H9 (cell line): ENCODE data around the gene ARMC10. TPM values are rescaled to one million over a fixed set of nuclear protein-coding genes. Genes with fewer than 3 reads are reported as not detected.
A peak's percentile ranks its signal among the peaks of the same experiment; 100 is the strongest.
"Not testable (repeated sequence)": the region's sequence is repeated elsewhere in the genome, so short reads cannot be mapped to it uniquely, and the experiment has no call there.

ENCODE experiments used
- DNase-seq: peaks from one replicate; pipeline ENCODE4 v3.0.0-alpha.2; 2017
- H2AFZ ChIP-seq: one replicate; pipeline ENCODE4 v1.6.1; 2013; ENCODE audit warnings: mild to moderate bottlenecking, low read length, control low read depth, moderate library complexity
- H2AK5ac ChIP-seq: 2 replicates; pipeline ENCODE4 v1.6.1; 2013; ENCODE audit warnings: low read length, control low read depth, mixed read lengths; ENCODE audit not compliant: insufficient read length
- H2BK120ac ChIP-seq: one replicate; pipeline ENCODE4 v1.6.1; 2013; ENCODE audit warnings: low read depth, mild to moderate bottlenecking, low read length, control low read depth, inconsistent platforms; ENCODE audit not compliant: poor library complexity, severe bottlenecking
- H2BK12ac ChIP-seq: 2 replicates; pipeline ENCODE4 v1.6.1; 2013; ENCODE audit warnings: low read length, control low read depth, mixed read lengths, low read depth; ENCODE audit not compliant: insufficient read length
- H2BK15ac ChIP-seq: 2 replicates; pipeline ENCODE4 v1.6.1; 2013; ENCODE audit warnings: low read depth, low read length, control low read depth
- H2BK20ac ChIP-seq: one replicate; pipeline ENCODE4 v1.6.1; 2013; ENCODE audit warnings: low read depth, mild to moderate bottlenecking, low read length, control low read depth, inconsistent platforms; ENCODE audit not compliant: poor library complexity, severe bottlenecking
- H2BK5ac ChIP-seq: 2 replicates; pipeline ENCODE4 v1.6.1; 2013; ENCODE audit warnings: low read length, control low read depth, mixed read lengths; ENCODE audit not compliant: insufficient read length
- H3K14ac ChIP-seq: 2 replicates; pipeline ENCODE4 v1.6.1; 2013; ENCODE audit warnings: low read length, control low read depth; ENCODE audit not compliant: insufficient read depth
- H3K18ac ChIP-seq: 2 replicates; pipeline ENCODE4 v1.6.1; 2013; ENCODE audit warnings: low read depth, mild to moderate bottlenecking, mixed read lengths, low read length, control low read depth; ENCODE audit not compliant: insufficient read length
- H3K23ac ChIP-seq: 2 replicates; pipeline ENCODE4 v1.6.1; 2013; ENCODE audit warnings: low read length, control low read depth, mixed read lengths, low read depth; ENCODE audit not compliant: insufficient read length
- H3K23me2 ChIP-seq: 2 replicates; pipeline ENCODE4 v1.6.1; 2013; ENCODE audit warnings: low read depth, mild to moderate bottlenecking, mixed read lengths, low read length, control low read depth; ENCODE audit not compliant: insufficient read length, poor library complexity, severe bottlenecking
- H3K27ac ChIP-seq: 2 replicates; pipeline ENCODE4 v1.5.1; 2013; ENCODE audit warnings: low read length, control low read depth, mixed read lengths, low read depth; ENCODE audit not compliant: insufficient read length
- H3K27me3 ChIP-seq: 2 replicates; pipeline ENCODE4 v1.6.1; 2013; ENCODE audit warnings: low read length, control low read depth, inconsistent platforms; ENCODE audit not compliant: insufficient read depth
- H3K4ac ChIP-seq: 2 replicates; pipeline ENCODE4 v1.6.1; 2013; ENCODE audit warnings: low read depth, mild to moderate bottlenecking, control low read depth, inconsistent platforms, low read length, moderate library complexity
- H3K4me1 ChIP-seq: 2 replicates; pipeline ENCODE4 v1.6.1; 2013; ENCODE audit warnings: low read length, control low read depth, inconsistent platforms; ENCODE audit not compliant: insufficient read depth
- H3K4me2 ChIP-seq: 2 replicates; pipeline ENCODE4 v1.6.1; 2013; ENCODE audit warnings: low read length, control low read depth, mixed read lengths; ENCODE audit not compliant: insufficient read length, insufficient read depth
- H3K56ac ChIP-seq: 2 replicates; pipeline ENCODE4 v1.6.1; 2013; ENCODE audit warnings: low read depth, mild to moderate bottlenecking, mixed read lengths, low read length, control low read depth; ENCODE audit not compliant: insufficient read length
- H3K79me1 ChIP-seq: 2 replicates; pipeline ENCODE4 v1.6.1; 2013; ENCODE audit warnings: low read depth, mild to moderate bottlenecking, moderate library complexity, low read length, control low read depth, inconsistent platforms; ENCODE audit not compliant: insufficient read depth, poor library complexity, severe bottlenecking
- H3K79me2 ChIP-seq: 2 replicates; pipeline ENCODE4 v1.6.1; 2013; ENCODE audit warnings: low read length, control low read depth, inconsistent platforms; ENCODE audit not compliant: insufficient read depth
- H3K9ac ChIP-seq: 2 replicates; pipeline ENCODE4 v1.6.1; 2013; ENCODE audit warnings: low read length, control low read depth, mixed read lengths; ENCODE audit not compliant: insufficient read length; ENCODE audit errors: extremely low read depth
- H3K9me3 ChIP-seq: one replicate; pipeline ENCODE4 v1.6.1; 2013; ENCODE audit warnings: low read depth, low read length, inconsistent platforms; ENCODE audit not compliant: control insufficient read depth
- H3T11ph ChIP-seq: one replicate; pipeline ENCODE4 v1.6.1; 2013; ENCODE audit warnings: mild to moderate bottlenecking, low read length, control low read depth, inconsistent platforms
- H4K20me1 ChIP-seq: one replicate; pipeline ENCODE4 v1.6.1; 2013; ENCODE audit not compliant: control insufficient read depth, insufficient read length, insufficient read depth
- H4K5ac ChIP-seq: 2 replicates; pipeline ENCODE4 v1.6.1; 2013; ENCODE audit warnings: low read depth, mild to moderate bottlenecking, mixed read lengths, low read length, control low read depth; ENCODE audit not compliant: insufficient read length
- H4K8ac ChIP-seq: replicated peaks from 2 replicates; pipeline ENCODE4 v1.6.1; 2013; ENCODE audit warnings: low read length, control low read depth, mixed read lengths, low read depth; ENCODE audit not compliant: insufficient read length
- H4K91ac ChIP-seq: 2 replicates; pipeline ENCODE4 v1.6.1; 2013; ENCODE audit warnings: low read depth, mild to moderate bottlenecking, moderate library complexity, mixed read lengths, low read length, control low read depth; ENCODE audit not compliant: insufficient read length
- H3K27ac Mint-ChIP-seq, 3 experiments: 2 replicates in 2 of 3; 3 replicates in 1 of 3; pipeline ENCODE4 v1.8.0; 2020 to 2021; ENCODE audit warnings: mixed read lengths in 3 of 3, mild to moderate bottlenecking in 1 of 3, moderate library complexity in 1 of 3
- H3K27me3 Mint-ChIP-seq: 2 replicates; pipeline ENCODE4 v1.8.0; 2021; ENCODE audit warnings: low read depth, mild to moderate bottlenecking, moderate library complexity, mixed read lengths
- H3K36me3 Mint-ChIP-seq, 3 experiments: 2 replicates in 2 of 3; 3 replicates in 1 of 3; pipeline ENCODE4 v1.8.0; 2020 to 2021; ENCODE audit warnings: low read depth in 3 of 3, mixed read lengths in 3 of 3; ENCODE audit not compliant: insufficient read depth in 1 of 3
- H3K4me1 Mint-ChIP-seq, 2 experiments: 2 replicates each; pipeline ENCODE4 v1.8.0; 2020; ENCODE audit warnings: mixed read lengths in 2 of 2
- H3K4me3 Mint-ChIP-seq, 2 experiments: 2 replicates in 1 of 2; 3 replicates in 1 of 2; pipeline ENCODE4 v1.8.0; 2020 to 2021; ENCODE audit warnings: mild to moderate bottlenecking in 2 of 2, mixed read lengths in 2 of 2, moderate library complexity in 1 of 2
- H3K9me3 Mint-ChIP-seq, 2 experiments: 2 replicates in 1 of 2; 3 replicates in 1 of 2; pipeline ENCODE4 v1.8.0; 2020; ENCODE audit warnings: mild to moderate bottlenecking in 2 of 2, mixed read lengths in 2 of 2, moderate library complexity in 1 of 2
- WGBS: extraction: QIAGEN DNeasy Blood & Tissue Kit; methylation state at CpG from one replicate; pipeline ENCODE4 v1.1.7; 2013; ENCODE audit warnings: missing lambda C conversion rate, low lambda C conversion rate, mixed read lengths; ENCODE audit not compliant: insufficient read length; ENCODE audit errors: extremely low coverage; 5-methylcytosine and 5-hydroxymethylcytosine counted together
- total RNA-seq: library from RNA; stranded (reverse); gene quantifications from 2 replicates; pipeline ENCODE4 v1.2.1, GENCODE V29; 2021
- TF ChIP-seq, protein P1 (sequence below): fragments of 200-600 bp; sonication (generic); conservative IDR thresholded peaks from 3 replicates; pipeline ENCODE4 v1.8.0; 2021; ENCODE audit warnings: antibody characterized with exemption, mild to moderate bottlenecking

Gene ARMC10
- total RNA-seq, 1 experiment from 2014 or later = 46.8 TPM

DNA sequence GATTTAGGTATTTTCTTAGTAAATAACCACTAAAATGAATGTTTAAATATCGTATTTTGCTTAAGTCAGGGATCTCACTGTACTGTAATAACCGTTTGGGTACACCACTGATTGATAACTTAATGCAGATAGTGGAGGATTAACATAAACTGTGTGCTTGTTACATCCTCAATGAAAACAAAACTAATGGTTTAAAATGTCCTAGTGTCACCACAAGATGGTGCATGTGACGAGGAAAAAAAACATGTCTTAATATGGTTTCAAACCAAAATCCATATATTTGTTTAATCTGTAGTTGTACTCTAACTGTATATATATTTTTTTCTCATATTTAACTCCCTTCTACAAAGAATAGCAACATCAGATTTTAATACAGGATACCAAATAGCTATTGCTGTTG lies 19.2 kb downstream of the ARMC10 start:
- TF ChIP-seq, protein P1, sequence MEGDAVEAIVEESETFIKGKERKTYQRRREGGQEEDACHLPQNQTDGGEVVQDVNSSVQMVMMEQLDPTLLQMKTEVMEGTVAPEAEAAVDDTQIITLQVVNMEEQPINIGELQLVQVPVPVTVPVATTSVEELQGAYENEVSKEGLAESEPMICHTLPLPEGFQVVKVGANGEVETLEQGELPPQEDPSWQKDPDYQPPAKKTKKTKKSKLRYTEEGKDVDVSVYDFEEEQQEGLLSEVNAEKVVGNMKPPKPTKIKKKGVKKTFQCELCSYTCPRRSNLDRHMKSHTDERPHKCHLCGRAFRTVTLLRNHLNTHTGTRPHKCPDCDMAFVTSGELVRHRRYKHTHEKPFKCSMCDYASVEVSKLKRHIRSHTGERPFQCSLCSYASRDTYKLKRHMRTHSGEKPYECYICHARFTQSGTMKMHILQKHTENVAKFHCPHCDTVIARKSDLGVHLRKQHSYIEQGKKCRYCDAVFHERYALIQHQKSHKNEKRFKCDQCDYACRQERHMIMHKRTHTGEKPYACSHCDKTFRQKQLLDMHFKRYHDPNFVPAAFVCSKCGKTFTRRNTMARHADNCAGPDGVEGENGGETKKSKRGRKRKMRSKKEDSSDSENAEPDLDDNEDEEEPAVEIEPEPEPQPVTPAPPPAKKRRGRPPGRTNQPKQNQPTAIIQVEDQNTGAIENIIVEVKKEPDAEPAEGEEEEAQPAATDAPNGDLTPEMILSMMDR = peak; percentile 29; the same call in 2 of the 3 replicates
- H4K8ac ChIP-seq = no peak overlapping the region
- no peak overlapping the region for H3K9ac ChIP-seq
- Mint-ChIP-seq H3K4me1 (no peaks in the 10 kb centered on the region), H3K4me3 (no peak overlapping the region), H3K36me3 (peaks cover 10 to 55% (median 41%) of the 10 kb centered on the region in 3 experiments; a peak in 6 of 7 replicates), H3K27ac (no peak overlapping the region), H3K9me3 (no peaks in the 10 kb centered on the region), H3K27me3 (no peaks in the 10 kb centered on the region)
- no peak overlapping the region for H3K23ac ChIP-seq
- no peak overlapping the region for H2BK20ac ChIP-seq
- no peak overlapping the region for H4K91ac ChIP-seq
- H2BK5ac ChIP-seq = no peak overlapping the region
- no peak overlapping the region for H2BK120ac ChIP-seq
- DNase-seq = no peak
- no peak overlapping the region for H3K18ac ChIP-seq
- H4K5ac ChIP-seq = no peak overlapping the region
- no peak overlapping the region for H3K4me2 ChIP-seq
- H2AFZ ChIP-seq = no peak overlapping the region
- H3T11ph ChIP-seq = no peak overlapping the region
- no peak overlapping the region for H3K14ac ChIP-seq
- no peak overlapping the region for H3K56ac ChIP-seq
- no peaks in the 10 kb centered on the region for H3K4me1 ChIP-seq
- H3K79me2 ChIP-seq = no peaks in the 10 kb centered on the region
- no peak overlapping the region for H2BK12ac ChIP-seq
- no peaks in the 10 kb centered on the region for H3K27me3 ChIP-seq
- H3K4ac ChIP-seq = no peak overlapping the region
- H2AK5ac ChIP-seq = no peak overlapping the region
- H3K27ac ChIP-seq = no peak overlapping the region
- no peaks in the 10 kb centered on the region for H3K23me2 ChIP-seq
- H4K20me1 ChIP-seq = no peaks in the 10 kb centered on the region
- H3K79me1 ChIP-seq = no peaks in the 10 kb centered on the region
- WGBS = no CpG with 5 or more reads among the region's 3 CpGs
- H3K9me3 ChIP-seq = no peaks in the 10 kb centered on the region
- H2BK15ac ChIP-seq = no peak overlapping the region

DNA sequence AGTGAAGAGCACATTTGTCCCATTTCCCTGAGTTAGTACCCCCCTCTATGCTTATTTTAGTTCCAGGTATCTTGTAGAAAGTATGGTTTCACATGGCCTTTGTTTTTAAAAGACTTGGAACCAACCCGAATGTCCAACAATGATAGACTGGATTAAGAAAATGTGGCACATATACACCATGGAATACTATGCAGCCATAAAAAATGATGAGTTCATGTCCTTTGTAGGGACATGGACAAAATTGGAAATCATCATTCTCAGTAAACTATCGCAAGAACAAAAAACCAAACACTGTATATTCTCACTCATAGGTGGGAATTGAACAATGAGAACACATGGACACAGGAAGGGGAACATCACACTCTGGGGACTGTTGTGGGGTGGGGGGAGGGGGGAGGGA lies 20.6 kb downstream of the ARMC10 start:
- not testable (repeated sequence) for H3K18ac ChIP-seq, H2BK120ac ChIP-seq, DNase-seq, H3K4me1 ChIP-seq, H3K27ac Mint-ChIP-seq, H4K91ac ChIP-seq, H3T11ph ChIP-seq, H3K27me3 ChIP-seq, H2BK5ac ChIP-seq, H2AFZ ChIP-seq, H3K4me2 ChIP-seq, H3K27me3 Mint-ChIP-seq, H2AK5ac ChIP-seq, H3K56ac ChIP-seq, H3K79me2 ChIP-seq, H3K23me2 ChIP-seq, H3K9me3 ChIP-seq, H4K8ac ChIP-seq, H3K79me1 ChIP-seq, H4K20me1 ChIP-seq, H3K4me1 Mint-ChIP-seq, H3K27ac ChIP-seq, H3K4me3 Mint-ChIP-seq, H2BK15ac ChIP-seq, H2BK20ac ChIP-seq, H3K9me3 Mint-ChIP-seq, H3K14ac ChIP-seq, H2BK12ac ChIP-seq, H3K9ac ChIP-seq, H3K23ac ChIP-seq, H3K4ac ChIP-seq, H4K5ac ChIP-seq
- WGBS = no CpG with 5 or more reads among the region's 2 CpGs
- H3K36me3 Mint-ChIP-seq = peaks cover 8 to 45% (median 33%) of the 10 kb centered on the region in 3 experiments; a peak in 6 of 7 replicates
